HEK293 (cell line): ENCODE data around the gene ENKD1.

Source experiments
- CTCF ChIA-PET: fragments of 350-600 bp; formaldehyde crosslinking; extraction: SDS; loops from one replicate; lab custom pipeline; 2021; ENCODE audit warnings: antibody characterized with exemption; lab: Yijun Ruan, JAX
- POLR2A ChIA-PET: fragments of 300-600 bp; formaldehyde crosslinking; extraction: SDS; loops from one replicate; lab custom pipeline; 2020; ENCODE audit warnings: antibody characterized with exemption, inconsistent platforms; lab: Yijun Ruan, JAX
- H3K27ac ChIP-seq: fragments of 200-500 bp; sonication (Bioruptor generic); 2 replicates; pipeline ENCODE4 v1.5.1; 2014; ENCODE audit warnings: low read depth, low read length, control low read depth, inconsistent platforms; ENCODE audit errors: extremely low read depth
- H3K36me3 ChIP-seq, 2 experiments: fragments of 200-500 bp in 1 of 2; sonication (Bioruptor generic) in 1 of 2; 1 replicate in 1 of 2; 2 replicates in 1 of 2; pipeline ENCODE4 v1.5.1; 2014 to 2017; ENCODE audit warnings: inconsistent platforms in 2 of 2, low read length in 2 of 2; ENCODE audit not compliant: control insufficient read depth in 2 of 2, insufficient read depth in 1 of 2
- H3K4me1 ChIP-seq: fragments of 200-500 bp; sonication (Bioruptor generic); 2 replicates; pipeline ENCODE4 v1.5.1; 2014; ENCODE audit warnings: mild to moderate bottlenecking, low read length, inconsistent platforms; ENCODE audit not compliant: control insufficient read depth, insufficient read depth
- H3K4me3 ChIP-seq: 2 replicates; pipeline ENCODE4 v1.5.1; 2011; ENCODE audit warnings: low read depth, mild to moderate bottlenecking, control low read depth, low read length, moderate library complexity
- H3K9me3 ChIP-seq: fragments of 200-500 bp; sonication (Bioruptor generic); 2 replicates; pipeline ENCODE4 v1.5.1; 2014; ENCODE audit warnings: low read depth, low read length, inconsistent platforms; ENCODE audit not compliant: control insufficient read depth, insufficient read depth
- CTCF ChIP-seq: fragments of 450-650 bp; formaldehyde crosslinking; IDR thresholded peaks from 2 replicates; pipeline ENCODE4 v1.5.1; 2016; ENCODE audit warnings: missing biosample characterization, missing genetic modification characterization
- FEZF1 ChIP-seq: fragments of 450-650 bp; formaldehyde crosslinking; IDR thresholded peaks from 2 replicates; pipeline ENCODE4 v1.5.1; 2016; ENCODE audit warnings: missing biosample characterization, missing genetic modification characterization
- HOXA7 ChIP-seq: sonication (generic); formaldehyde crosslinking; IDR thresholded peaks from 2 replicates; pipeline ENCODE4 v1.8.1; 2022; ENCODE audit warnings: missing genetic modification reagents, borderline replicate concordance
- INSM2 ChIP-seq: fragments of 450-650 bp; formaldehyde crosslinking; IDR thresholded peaks from 2 replicates; pipeline ENCODE4 v1.5.1; 2016; ENCODE audit warnings: missing biosample characterization, missing genetic modification characterization
- PBX3 ChIP-seq: sonication (generic); formaldehyde crosslinking; IDR thresholded peaks from 2 replicates; pipeline ENCODE4 v1.8.1; 2022; ENCODE audit warnings: mild to moderate bottlenecking, moderate library complexity, missing genetic modification reagents
- REPIN1 ChIP-seq: fragments of 450-650 bp; formaldehyde crosslinking; IDR thresholded peaks from 2 replicates; pipeline ENCODE4 v1.5.1; 2017; ENCODE audit warnings: missing biosample characterization, missing genetic modification characterization, low read depth
- ZBTB17 ChIP-seq: fragments of 450-650 bp; formaldehyde crosslinking; IDR thresholded peaks from 2 replicates; pipeline ENCODE4 v1.5.1; 2016; ENCODE audit warnings: missing biosample characterization, missing genetic modification characterization
- ZFP37 ChIP-seq: fragments of 450-650 bp; formaldehyde crosslinking; IDR thresholded peaks from 2 replicates; pipeline ENCODE4 v1.5.1; 2016; ENCODE audit warnings: missing biosample characterization, missing genetic modification characterization
- ZNF157 ChIP-seq: fragments of 450-650 bp; formaldehyde crosslinking; IDR thresholded peaks from 2 replicates; pipeline ENCODE4 v1.5.1; 2016; ENCODE audit warnings: missing biosample characterization, missing genetic modification characterization
- ZNF19 ChIP-seq: fragments of 450-650 bp; formaldehyde crosslinking; IDR thresholded peaks from 2 replicates; pipeline ENCODE4; 2016; ENCODE audit warnings: missing biosample characterization, missing genetic modification characterization, low read depth
- ZNF221 ChIP-seq: fragments of 450-650 bp; formaldehyde crosslinking; IDR thresholded peaks from 2 replicates; pipeline ENCODE4 v1.5.1; 2017; ENCODE audit warnings: missing biosample characterization, missing genetic modification characterization, borderline replicate concordance
- ZNF223 ChIP-seq: fragments of 450-650 bp; formaldehyde crosslinking; IDR thresholded peaks from 2 replicates; pipeline ENCODE4 v1.5.1; 2016; ENCODE audit warnings: missing biosample characterization, missing genetic modification characterization
- ZNF350 ChIP-seq: fragments of 450-650 bp; formaldehyde crosslinking; IDR thresholded peaks from 2 replicates; pipeline ENCODE4 v1.5.0; 2017; ENCODE audit warnings: missing biosample characterization, mild to moderate bottlenecking, missing genetic modification characterization
- ZNF423 ChIP-seq: fragments of 450-650 bp; formaldehyde crosslinking; IDR thresholded peaks from 2 replicates; pipeline ENCODE4 v1.5.1; 2016; ENCODE audit warnings: missing biosample characterization, missing genetic modification characterization
- ZNF449 ChIP-seq: fragments of 450-650 bp; formaldehyde crosslinking; IDR thresholded peaks from 2 replicates; pipeline ENCODE4 v1.5.1; 2017; ENCODE audit warnings: missing biosample characterization, mild to moderate bottlenecking, missing genetic modification characterization, moderate library complexity
- ZNF544 ChIP-seq: fragments of 450-650 bp; formaldehyde crosslinking; IDR thresholded peaks from 2 replicates; pipeline ENCODE4 v1.5.0; 2017; ENCODE audit warnings: missing biosample characterization, missing genetic modification characterization
- ZNF677 ChIP-seq: fragments of 450-650 bp; IDR thresholded peaks from 2 replicates; pipeline ENCODE4 v1.5.0; 2018; ENCODE audit warnings: missing biosample characterization, mild to moderate bottlenecking, missing genetic modification characterization, moderate library complexity
- ZNF701 ChIP-seq: fragments of 450-650 bp; formaldehyde crosslinking; IDR thresholded peaks from 2 replicates; pipeline ENCODE4 v1.5.1; 2016; ENCODE audit warnings: missing biosample characterization, missing genetic modification characterization
- ZNF707 ChIP-seq: fragments of 450-650 bp; formaldehyde crosslinking; IDR thresholded peaks from 2 replicates; pipeline ENCODE4 v1.5.1; 2016; ENCODE audit warnings: missing biosample characterization, missing genetic modification characterization
- ZNF776 ChIP-seq: fragments of 450-650 bp; formaldehyde crosslinking; IDR thresholded peaks from 2 replicates; pipeline ENCODE4 v1.5.0; 2017; ENCODE audit warnings: missing biosample characterization, missing genetic modification characterization, borderline replicate concordance
- ZNF791 ChIP-seq: fragments of 450-650 bp; formaldehyde crosslinking; IDR thresholded peaks from 2 replicates; pipeline ENCODE4 v1.5.1; 2016; ENCODE audit warnings: missing biosample characterization, missing genetic modification characterization
- ZXDB ChIP-seq: fragments of 450-650 bp; formaldehyde crosslinking; IDR thresholded peaks from 2 replicates; pipeline ENCODE4 v1.5.1; 2016; ENCODE audit warnings: missing biosample characterization, missing genetic modification characterization

The ENKD1 gene

GRCh38 chr16:67704110-67704509, 37.6 kb upstream of the ENKD1 start:
- Histone ChIP-seq H3K36me3 (no peaks in the 10 kb centered on the region; a peak in 1 of 3 replicates), H3K4me1 (peaks cover 4% of the 10 kb centered on the region; the same call in 1 of the 2 replicates), H3K27ac (no peak overlapping the region), H3K4me3 (no peak overlapping the region), H3K9me3 (no peaks in the 10 kb centered on the region)
- ChIA-PET POLR2A (interaction anchor here (1.0 kb wide), 1 partner anchor 15 kb away, joined by 4 read pairs; the partner anchor contains the start of gene GFOD2), CTCF (interaction anchor here (0.6 to 0.7 kb wide), 2 partner anchors 12 to 23 kb away, joined by 3 to 4 read pairs; no protein-coding TSS in a partner anchor)
- no peak for TF ChIP-seq ZNF19
- TF ChIP-seq ZNF223 (tag by site-specific recombination) = no peak
- no peak for TF ChIP-seq ZNF449 (tag by site-specific recombination)
- no peak for TF ChIP-seq ZNF776
- no peak for TF ChIP-seq ZNF157 (tag by site-specific recombination)
- no peak for TF ChIP-seq PBX3 (CRISPR knock-in tag)
- no peak for TF ChIP-seq HOXA7
- TF ChIP-seq ZNF701 (tag by site-specific recombination) = no peak
- no peak for TF ChIP-seq REPIN1 (tag by site-specific recombination)
- TF ChIP-seq ZNF350 (tag by site-specific recombination) = no peak
- TF ChIP-seq ZFP37 (tag by site-specific recombination) = no peak
- TF ChIP-seq ZXDB (tag by site-specific recombination) = no peak
- TF ChIP-seq ZNF221 (tag by site-specific recombination) = no peak
- TF ChIP-seq ZNF544 (tag by site-specific recombination) = no peak
- TF ChIP-seq INSM2 (tag by site-specific recombination) = no peak
- TF ChIP-seq ZNF791 = no peak

- H3K4me1 ChIP-seq = peaks cover 4% of the 10 kb centered on the region; the same call in 1 of the 2 replicates
- ChIA-PET POLR2A (no interaction called here), CTCF (no interaction called here)
- no peak overlapping the region for H3K27ac ChIP-seq
- no peaks in the 10 kb centered on the region; a peak in 1 of 3 replicates for H3K36me3 ChIP-seq
- H3K4me3 ChIP-seq = no peak overlapping the region
- no peak for TF ChIP-seq ZNF707 (tag by site-specific recombination)
- 0 out of 2 replicates have a peak, but pooled peaks have one; percentile 13 for TF ChIP-seq ZBTB17 (tag by site-specific recombination)
- TF ChIP-seq ZNF677 (tag by site-specific recombination) = no peak
- no peak for TF ChIP-seq ZNF423
- H3K9me3 ChIP-seq = no peaks in the 10 kb centered on the region
These were observed 37.1 kb upstream of the ENKD1 start for GRCh38 chr16:67703626-67704025.

- TF ChIP-seq CTCF (tag by site-specific recombination) = no peak
- no peak for TF ChIP-seq FEZF1 (tag by site-specific recombination)
- TF ChIP-seq, all 188 proteins: peak for 0
- POLR2A ChIA-PET = no interaction called here
- peaks cover 0 to 5% of the 10 kb centered on the region in 2 experiments; a peak in 2 of 3 replicates for H3K36me3 ChIP-seq
- H3K4me1 ChIP-seq = peaks cover 4% of the 10 kb centered on the region; the same call in 1 of the 2 replicates
- no peak overlapping the region for H3K27ac ChIP-seq
- no peak overlapping the region for H3K4me3 ChIP-seq
- no peaks in the 10 kb centered on the region for H3K9me3 ChIP-seq
- CTCF ChIA-PET = interaction anchor here (0.6 to 0.7 kb wide), 2 partner anchors 38 to 463 kb away, joined by 4 to 5 read pairs; no protein-coding TSS in a partner anchor
These were observed 35.6 kb upstream of the ENKD1 start for GRCh38 chr16:67702130-67702529.
